ENCODE measurements around the gene PHF5A. TPM values are rescaled to one million over a fixed set of nuclear protein-coding genes. Genes with fewer than 3 reads are reported as not detected.
"Not testable (repeated sequence)": the region's sequence is repeated elsewhere in the genome, so short reads cannot be mapped to it uniquely, and the experiment has no call there.

The PHF5A gene
- total and polyA plus RNA-seq, 2 donors (not counting 3 experiments of a cell fraction or from before 2014, with no cell fraction given) = 61.1 to 63.7 TPM

DNA sequence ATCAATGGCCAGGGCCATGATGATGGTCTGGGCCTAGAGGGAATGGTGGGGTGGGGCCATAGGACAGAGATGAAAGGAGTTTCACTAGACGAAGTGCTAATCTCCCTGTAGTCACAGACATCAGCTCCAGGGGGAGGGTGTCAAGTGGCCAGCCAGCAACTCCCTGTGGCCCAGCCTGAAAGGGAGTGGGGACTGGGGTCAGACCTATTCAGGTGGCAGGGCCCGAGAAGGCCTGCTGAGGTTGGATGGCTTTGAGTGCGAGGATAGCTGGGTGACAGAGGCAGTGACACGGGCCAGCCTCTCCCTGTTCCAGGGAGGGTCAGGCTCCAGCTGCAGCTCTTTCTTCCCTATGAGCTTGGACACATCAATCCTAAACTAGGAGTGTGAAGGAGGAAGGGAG lies 32.9 kb downstream of the PHF5A start:
- Histone ChIP-seq H3K4me3 (replicated peaks in 1 of 3; ENCODE audit: insufficient read depth in 1 of 3, low read depth in 1 of 3, low read length in 3 of 3) (no peak overlapping the region), H3K36me3 (ENCODE audit: control insufficient read depth in 2 of 2, extremely low read depth in 1 of 2, insufficient read depth in 2 of 2, low read length in 2 of 2) (peaks cover 6 to 42% of the 10 kb centered on the region in 2 experiments), H3K4me1 (ENCODE audit: control insufficient read depth, extremely low read depth, insufficient read depth, low read length) (no peaks in the 10 kb centered on the region), H3K4me2 (ENCODE audit: insufficient read depth, low read length) (no peak overlapping the region), H2AFZ (ENCODE audit: low read depth, low read length) (no peak overlapping the region), H3K27me3 (ENCODE audit: control insufficient read depth in 2 of 2, insufficient read depth in 2 of 2, low read length in 2 of 2) (no peaks in the 10 kb centered on the region), H3K79me2 (ENCODE audit: control insufficient read depth, insufficient read depth, low read length) (peaks cover 50% of the 10 kb centered on the region), H3K9me1 (replicated peaks; ENCODE audit: control insufficient read depth, extremely low read depth, insufficient read depth, low read length) (no peaks in the 10 kb centered on the region), H3K27ac (ENCODE audit: insufficient read depth, low read depth, low read length) (no peak overlapping the region), H4K20me1 (replicated peaks; ENCODE audit: control insufficient read depth, extremely low read depth, insufficient read depth, low read length) (no peaks in the 10 kb centered on the region), H3K9me3 (replicated peaks; ENCODE audit: control insufficient read depth, insufficient read depth, low read length) (no peaks in the 10 kb centered on the region), H3K9ac (replicated peaks; ENCODE audit: extremely low read depth, insufficient read depth, low read length) (no peak overlapping the region)
- ChIA-PET POLR2A (no interaction called here), CTCF (no interaction called here)
- intact Hi-C loops (cut with micrococcal nuclease) = no loop called here
- dilution Hi-C loops (cut with MboI; ENCODE audit: extremely low pct_ligation_motif_present, low sequenced_read_pairs) = no loop called here
- FAIRE-seq (no peak), DNase-seq (ENCODE audit: low read depth, low spot score) (no peak)
- TSS peak; percentile 13 for BruUV-seq (replicated peaks)
- TF ChIP-seq POLR2AphosphoS5 (IDR thresholded peaks at IDR 0.05; ENCODE audit: insufficient read depth, low read depth, low read length) (no peak), GATA2 (IDR thresholded peaks at IDR 0.05; ENCODE audit: insufficient read depth, insufficient read length, low read depth, low read length) (no peak), JUN (IDR thresholded peaks at IDR 0.05; ENCODE audit: borderline replicate concordance, insufficient read depth, insufficient read length, low read depth) (no peak), FOS (IDR thresholded peaks at IDR 0.05; ENCODE audit: borderline replicate concordance, insufficient read depth, low read length) (no peak), POLR2A (IDR thresholded peaks at IDR 0.05; ENCODE audit: low read depth, low read length) (no peak), MYC (IDR thresholded peaks at IDR 0.05; ENCODE audit: low read depth, low read length) (no peak), EZH2 (IDR thresholded peaks at IDR 0.05; ENCODE audit: borderline replicate concordance, low read depth, low read length, severe bottlenecking) (no peak)
- TF ChIP-seq, protein P1, sequence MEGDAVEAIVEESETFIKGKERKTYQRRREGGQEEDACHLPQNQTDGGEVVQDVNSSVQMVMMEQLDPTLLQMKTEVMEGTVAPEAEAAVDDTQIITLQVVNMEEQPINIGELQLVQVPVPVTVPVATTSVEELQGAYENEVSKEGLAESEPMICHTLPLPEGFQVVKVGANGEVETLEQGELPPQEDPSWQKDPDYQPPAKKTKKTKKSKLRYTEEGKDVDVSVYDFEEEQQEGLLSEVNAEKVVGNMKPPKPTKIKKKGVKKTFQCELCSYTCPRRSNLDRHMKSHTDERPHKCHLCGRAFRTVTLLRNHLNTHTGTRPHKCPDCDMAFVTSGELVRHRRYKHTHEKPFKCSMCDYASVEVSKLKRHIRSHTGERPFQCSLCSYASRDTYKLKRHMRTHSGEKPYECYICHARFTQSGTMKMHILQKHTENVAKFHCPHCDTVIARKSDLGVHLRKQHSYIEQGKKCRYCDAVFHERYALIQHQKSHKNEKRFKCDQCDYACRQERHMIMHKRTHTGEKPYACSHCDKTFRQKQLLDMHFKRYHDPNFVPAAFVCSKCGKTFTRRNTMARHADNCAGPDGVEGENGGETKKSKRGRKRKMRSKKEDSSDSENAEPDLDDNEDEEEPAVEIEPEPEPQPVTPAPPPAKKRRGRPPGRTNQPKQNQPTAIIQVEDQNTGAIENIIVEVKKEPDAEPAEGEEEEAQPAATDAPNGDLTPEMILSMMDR (IDR thresholded peaks at IDR 0.05; ENCODE audit: extremely low read depth in 1 of 2, insufficient read depth in 1 of 2, low read depth in 1 of 2, low read length in 2 of 2) = no peak
- TF ChIP-seq, protein P2, sequence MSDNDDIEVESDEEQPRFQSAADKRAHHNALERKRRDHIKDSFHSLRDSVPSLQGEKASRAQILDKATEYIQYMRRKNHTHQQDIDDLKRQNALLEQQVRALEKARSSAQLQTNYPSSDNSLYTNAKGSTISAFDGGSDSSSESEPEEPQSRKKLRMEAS (IDR thresholded peaks at IDR 0.05; ENCODE audit: insufficient read depth, insufficient read length) = no peak

- H3K4me3 ChIP-seq (replicated peaks in 1 of 3; ENCODE audit: insufficient read depth in 1 of 3, low read depth in 1 of 3, low read length in 3 of 3); H3K4me1 ChIP-seq (ENCODE audit: control insufficient read depth, extremely low read depth, insufficient read depth, low read length); DNase-seq (ENCODE audit: low read depth, low spot score); H3K9me3 ChIP-seq (replicated peaks; ENCODE audit: control insufficient read depth, insufficient read depth, low read length); FAIRE-seq; intact Hi-C loops (cut with micrococcal nuclease); H2AFZ ChIP-seq (ENCODE audit: low read depth, low read length); H3K9ac ChIP-seq (replicated peaks; ENCODE audit: extremely low read depth, insufficient read depth, low read length); CTCF ChIA-PET; POLR2A ChIA-PET; H3K9me1 ChIP-seq (replicated peaks; ENCODE audit: control insufficient read depth, extremely low read depth, insufficient read depth, low read length); BruUV-seq (replicated peaks); dilution Hi-C loops (cut with MboI; ENCODE audit: extremely low pct_ligation_motif_present, low sequenced_read_pairs); H3K27ac ChIP-seq (ENCODE audit: insufficient read depth, low read depth, low read length); H3K4me2 ChIP-seq (ENCODE audit: insufficient read depth, low read length); H3K27me3 ChIP-seq (ENCODE audit: control insufficient read depth in 2 of 2, insufficient read depth in 2 of 2, low read length in 2 of 2); H4K20me1 ChIP-seq (replicated peaks; ENCODE audit: control insufficient read depth, extremely low read depth, insufficient read depth, low read length): not testable (repeated sequence)
- peaks cover 6 to 42% of the 10 kb centered on the region in 2 experiments for H3K36me3 ChIP-seq (ENCODE audit: control insufficient read depth in 2 of 2, extremely low read depth in 1 of 2, insufficient read depth in 2 of 2, low read length in 2 of 2)
- H3K79me2 ChIP-seq (ENCODE audit: control insufficient read depth, insufficient read depth, low read length) = peaks cover 41% of the 10 kb centered on the region
These were observed 34.0 kb downstream of the PHF5A start for GRCh38 chr22:41434361-41435003.

DNA sequence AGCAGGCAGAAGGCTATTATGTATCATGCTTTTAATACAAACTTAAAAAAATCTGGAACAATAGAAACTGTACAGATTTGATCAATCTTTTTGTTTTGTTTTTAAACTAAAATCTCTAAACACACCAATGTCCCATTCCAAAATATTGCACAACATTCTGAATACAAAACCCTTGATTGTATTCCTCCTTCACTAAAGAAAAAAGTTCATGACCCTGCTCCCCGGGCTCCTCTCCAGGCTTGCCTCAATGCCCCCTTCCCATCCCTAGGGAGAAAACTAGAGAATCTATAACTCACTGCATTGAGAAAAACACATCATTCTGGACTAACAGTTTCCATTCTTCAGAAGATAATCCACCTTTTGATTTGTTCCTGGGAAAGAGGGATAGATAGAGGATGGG lies 35.0 kb downstream of the PHF5A start:
- Histone ChIP-seq H3K36me3 (ENCODE audit: control insufficient read depth in 2 of 2, extremely low read depth in 1 of 2, insufficient read depth in 2 of 2, low read length in 2 of 2) (peaks cover 2 to 38% of the 10 kb centered on the region in 2 experiments), H3K79me2 (ENCODE audit: control insufficient read depth, insufficient read depth, low read length) (peaks cover 32% of the 10 kb centered on the region)
- H3K9me3 ChIP-seq (replicated peaks; ENCODE audit: control insufficient read depth, insufficient read depth, low read length); dilution Hi-C loops (cut with MboI; ENCODE audit: extremely low pct_ligation_motif_present, low sequenced_read_pairs); H2AFZ ChIP-seq (ENCODE audit: low read depth, low read length); H3K27ac ChIP-seq (ENCODE audit: insufficient read depth, low read depth, low read length); POLR2A ChIA-PET; H4K20me1 ChIP-seq (replicated peaks; ENCODE audit: control insufficient read depth, extremely low read depth, insufficient read depth, low read length); FAIRE-seq; H3K4me1 ChIP-seq (ENCODE audit: control insufficient read depth, extremely low read depth, insufficient read depth, low read length); H3K4me3 ChIP-seq (replicated peaks in 1 of 3; ENCODE audit: insufficient read depth in 1 of 3, low read depth in 1 of 3, low read length in 3 of 3); H3K27me3 ChIP-seq (ENCODE audit: control insufficient read depth in 2 of 2, insufficient read depth in 2 of 2, low read length in 2 of 2); H3K4me2 ChIP-seq (ENCODE audit: insufficient read depth, low read length); CTCF ChIA-PET; H3K9me1 ChIP-seq (replicated peaks; ENCODE audit: control insufficient read depth, extremely low read depth, insufficient read depth, low read length); intact Hi-C loops (cut with micrococcal nuclease); BruUV-seq (replicated peaks); DNase-seq (ENCODE audit: low read depth, low spot score); H3K9ac ChIP-seq (replicated peaks; ENCODE audit: extremely low read depth, insufficient read depth, low read length): not testable (repeated sequence)

All from endothelial cell of umbilical vein (primary cell).